H1 (cell line): ENCODE measurements around the gene GRAMD4. TPM values are rescaled to one million over a fixed set of nuclear protein-coding genes. Genes with fewer than 3 reads are reported as not detected.
A peak's percentile ranks its signal among the peaks of the same experiment; 100 is the strongest.

Experiments
- CTCF ChIA-PET: fragments of 300-600 bp; sonication (Branson Sonifier 250); formaldehyde crosslinking; loops from one replicate; lab custom pipeline; 2021; ENCODE audit not compliant: partially characterized antibody; lab: Charles Lee
- POLR2A ChIA-PET: fragments of 300-600 bp; sonication (Branson Sonifier 250); formaldehyde crosslinking; loops from one replicate; lab custom pipeline; 2021; ENCODE audit warnings: inconsistent platforms; ENCODE audit not compliant: partially characterized antibody; lab: Charles Lee
- DNase-seq, 2 experiments: peaks; one replicate each; pipeline versions ENCODE4 v3.0.0 to v3.0.0-alpha.2; 2010 to 2022; ENCODE audit warnings: low spot score in 2 of 2, low read depth in 1 of 2, mixed read lengths in 1 of 2
- FAIRE-seq: peaks from 2 replicates; lab custom pipeline; 2011; peaks lifted over from hg19 to GRCh38; lab: Jason Lieb, UNC
- H2AFZ ChIP-seq: 2 replicates; pipeline ENCODE4 v1.8.1; 2012; ENCODE audit warnings: low read length, inconsistent platforms
- H2AK5ac ChIP-seq: 2 replicates; pipeline ENCODE4 v1.6.1; 2013; ENCODE audit warnings: low read depth, low read length
- H2BK120ac ChIP-seq: replicated peaks from 2 replicates; pipeline ENCODE3; 2013; ENCODE audit warnings: low read depth, low read length, inconsistent platforms
- H2BK12ac ChIP-seq: 2 replicates; pipeline ENCODE4 v1.6.1; 2013; ENCODE audit warnings: low read depth, low read length
- H2BK15ac ChIP-seq: 2 replicates; pipeline ENCODE4 v1.6.1; 2013; ENCODE audit warnings: low read length
- H2BK20ac ChIP-seq: 2 replicates; pipeline ENCODE4 v1.6.1; 2013; ENCODE audit warnings: low read length
- H2BK5ac ChIP-seq: 2 replicates; pipeline ENCODE4 v1.6.1; 2013; ENCODE audit warnings: low read depth, low read length
- H3K14ac ChIP-seq: 2 replicates; pipeline ENCODE4 v1.6.1; 2013; ENCODE audit warnings: inconsistent platforms; ENCODE audit not compliant: insufficient read length
- H3K18ac ChIP-seq: 2 replicates; pipeline ENCODE4 v1.6.1; 2013; ENCODE audit warnings: low read length; ENCODE audit errors: extremely low read depth
- H3K23ac ChIP-seq: 2 replicates; pipeline ENCODE4 v1.6.1; 2013; ENCODE audit warnings: inconsistent platforms; ENCODE audit not compliant: insufficient read length
- H3K23me2 ChIP-seq: 2 replicates; pipeline ENCODE4 v1.6.1; 2013; ENCODE audit warnings: low read depth, low read length
- H3K27ac ChIP-seq: 2 replicates; pipeline ENCODE4 v1.6.1; 2011; ENCODE audit warnings: low read depth, low read length, inconsistent platforms
- H3K27me3 ChIP-seq, 4 experiments: replicated peaks in 1 of 4; 1 replicate in 1 of 4; 2 replicates in 3 of 4; pipeline versions ENCODE4 v1.6.1 to v1.8.1; 2011 to 2013; ENCODE audit warnings: low read length in 3 of 4, mild to moderate bottlenecking in 3 of 4, inconsistent platforms in 2 of 4, mixed read lengths in 2 of 4, moderate library complexity in 1 of 4; ENCODE audit not compliant: control insufficient read depth in 3 of 4, insufficient read depth in 3 of 4; ENCODE audit errors: extremely low read depth in 1 of 4
- H3K36me3 ChIP-seq, 4 experiments: 2 replicates each; pipeline versions ENCODE4 v1.6.1 to v1.8.1; 2011 to 2013; ENCODE audit warnings: mild to moderate bottlenecking in 4 of 4, low read length in 3 of 4, moderate library complexity in 2 of 4, control low read depth in 1 of 4, inconsistent platforms in 1 of 4; ENCODE audit not compliant: insufficient read depth in 4 of 4, control insufficient read depth in 2 of 4
- H3K4ac ChIP-seq: replicated peaks from 2 replicates; pipeline ENCODE3; 2013; ENCODE audit warnings: low read length, low read depth, mixed read lengths, inconsistent platforms; ENCODE audit not compliant: insufficient read length
- H3K4me1 ChIP-seq, 4 experiments: replicated peaks in 1 of 4; 1 replicate in 1 of 4; 2 replicates in 3 of 4; pipeline versions ENCODE4 v1.6.1 to v1.8.1; 2011 to 2013; ENCODE audit warnings: low read length in 3 of 4, inconsistent platforms in 2 of 4, mixed read lengths in 1 of 4; ENCODE audit not compliant: insufficient read depth in 4 of 4, control insufficient read depth in 3 of 4
- H3K4me2 ChIP-seq, 2 experiments: 2 replicates each; pipeline versions ENCODE4 v1.6.1 to v1.8.1; 2011 to 2013; ENCODE audit warnings: low read depth in 2 of 2, low read length in 2 of 2, control low read depth in 1 of 2, inconsistent platforms in 1 of 2, mild to moderate bottlenecking in 1 of 2; ENCODE audit not compliant: insufficient read depth in 1 of 2
- H3K4me3 ChIP-seq, 4 experiments: fragments of 200-600, 300-600 bp in 1 of 4; sonication (generic), shearing (Covaris generic), sonication (Bioruptor Twin) in 1 of 4; 2 replicates each; pipeline versions ENCODE4 v1.5.1 to v1.8.1; 2011 to 2016; ENCODE audit warnings: low read length in 4 of 4, low read depth in 3 of 4, control low read depth in 2 of 4, inconsistent platforms in 2 of 4, mild to moderate bottlenecking in 2 of 4, mixed read lengths in 1 of 4, moderate library complexity in 1 of 4; ENCODE audit not compliant: insufficient read depth in 2 of 4; ENCODE audit errors: extremely low read depth in 1 of 4
- H3K56ac ChIP-seq: replicated peaks from 2 replicates; pipeline ENCODE3; 2013; ENCODE audit warnings: low read depth, mild to moderate bottlenecking, mixed read lengths, low read length, inconsistent platforms; ENCODE audit not compliant: insufficient read length
- H3K79me1 ChIP-seq: 2 replicates; pipeline ENCODE4 v1.6.1; 2013; ENCODE audit warnings: low read depth, low read length, control low read depth
- H3K79me2 ChIP-seq, 2 experiments: 2 replicates each; pipeline versions ENCODE4 v1.6.1 to v1.8.1; 2012 to 2013; ENCODE audit warnings: low read length in 2 of 2, mild to moderate bottlenecking in 2 of 2, inconsistent platforms in 1 of 2; ENCODE audit not compliant: insufficient read depth in 2 of 2, control insufficient read depth in 1 of 2
- H3K9ac ChIP-seq, 4 experiments: replicated peaks in 1 of 4; 1 replicate in 1 of 4; 2 replicates in 3 of 4; pipeline versions ENCODE4 v1.6.1 to v1.8.1; 2011 to 2013; ENCODE audit warnings: low read depth in 3 of 4, low read length in 3 of 4, control low read depth in 2 of 4, mild to moderate bottlenecking in 2 of 4, moderate library complexity in 2 of 4, inconsistent platforms in 1 of 4; ENCODE audit errors: extremely low read depth in 1 of 4
- H3K9me3 ChIP-seq, 2 experiments: 2 replicates each; pipeline versions ENCODE4 v1.6.1 to v1.8.1; 2012 to 2013; ENCODE audit warnings: mild to moderate bottlenecking in 2 of 2, moderate library complexity in 2 of 2, control low read depth in 1 of 2, inconsistent platforms in 1 of 2, low read depth in 1 of 2, low read length in 1 of 2, mixed read lengths in 1 of 2; ENCODE audit not compliant: insufficient read depth in 2 of 2
- H4K20me1 ChIP-seq, 2 experiments: replicated peaks in 1 of 2; 2 replicates each; pipeline versions ENCODE3 to v1.8.1; 2011 to 2013; ENCODE audit warnings: inconsistent platforms in 2 of 2, low read length in 2 of 2, mild to moderate bottlenecking in 1 of 2; ENCODE audit not compliant: insufficient read depth in 2 of 2, control insufficient read depth in 1 of 2
- H4K5ac ChIP-seq: 2 replicates; pipeline ENCODE4 v1.6.1; 2013; ENCODE audit warnings: low read length, low read depth, mixed read lengths, inconsistent platforms; ENCODE audit not compliant: insufficient read length
- H4K8ac ChIP-seq: 2 replicates; pipeline ENCODE4 v1.8.0; 2013; ENCODE audit warnings: mild to moderate bottlenecking, moderate library complexity, low read length, inconsistent platforms; ENCODE audit not compliant: insufficient read depth; ENCODE audit errors: extremely low read depth
- H4K91ac ChIP-seq: replicated peaks from 2 replicates; pipeline ENCODE3; 2013; ENCODE audit warnings: low read length, mixed read lengths, inconsistent platforms; ENCODE audit not compliant: insufficient read length
- E2F6 ChIP-seq: IDR thresholded peaks from 2 replicates; pipeline ENCODE4 v1.6.1; 2012; ENCODE audit warnings: inconsistent platforms
- EGR1 ChIP-seq: IDR thresholded peaks from 2 replicates; pipeline ENCODE4 v1.6.1; 2011; ENCODE audit warnings: low read depth, low read length, borderline replicate concordance
- EP300 ChIP-seq, 2 experiments: IDR thresholded peaks; 1 replicate in 1 of 2; 2 replicates in 1 of 2; pipeline ENCODE4 v1.6.1; 2011 to 2012; ENCODE audit warnings: low read depth in 2 of 2, low read length in 2 of 2, mild to moderate bottlenecking in 2 of 2, borderline replicate concordance in 1 of 2, inconsistent platforms in 1 of 2, moderate library complexity in 1 of 2
- TAF7 ChIP-seq: optimal IDR thresholded peaks from 2 replicates; pipeline ENCODE3; 2011; ENCODE audit warnings: low read depth, mild to moderate bottlenecking, inconsistent platforms, low read length, moderate library complexity, borderline replicate concordance
- WGBS, 2 experiments: shearing (Covaris generic) in 1 of 2; methylation state at CpG; one replicate each; pipeline versions ENCODE4 v1.1.6 to v1.1.7; 2013 to 2015; ENCODE audit warnings: low lambda C conversion rate in 2 of 2, mixed read lengths in 2 of 2, inconsistent platforms in 1 of 2, low coverage in 1 of 2, missing lambda C conversion rate in 1 of 2; ENCODE audit not compliant: insufficient replicate concordance in 2 of 2, insufficient coverage in 1 of 2, insufficient read length in 1 of 2; ENCODE audit errors: extremely low coverage in 1 of 2, missing lambda C conversion rate in 1 of 2; 5-methylcytosine and 5-hydroxymethylcytosine counted together
- polyA plus RNA-seq, 7 experiments: library from polyadenylated mRNA; depleted of rRNA in 3 of 7; stranded (reverse) in 5 of 7; unstranded in 2 of 7; fragments of >200 nt in 5 of 7; fragments of 200-250 nt in 2 of 7; gene quantifications; 1 replicate in 5 of 7; 2 replicates in 1 of 7; 4 replicates in 1 of 7; pipeline versions ENCODE4 v1.2.1 to v1.2.3, GENCODE V29; 2011 to 2013; ENCODE audit warnings: missing spikeins in 2 of 7, mixed read lengths in 2 of 7
- total RNA-seq: library from RNA; stranded (reverse); fragmentation: NEBNext Ultra II Directional; extraction: Animal tissue kit (Norgen Biotek cat#: 25700); gene quantifications from 2 replicates; pipeline ENCODE4 v1.2.1, GENCODE V29; 2021

Gene GRAMD4
- total and polyA plus RNA-seq, 2 of the 8 experiments (the other 6 are each of a cell fraction or from before 2014, with no cell fraction given) = 7.9 to 25.6 TPM

- H2BK5ac ChIP-seq = no peak overlapping the region
- H2AFZ ChIP-seq = no peak overlapping the region
- no peak overlapping the region for H2AK5ac ChIP-seq
- CTCF ChIA-PET = interaction anchor here (1.0 kb wide), 1 partner anchor 107 kb away, joined by 3 read pairs; no protein-coding TSS in a partner anchor
- no peak overlapping the region for H3K18ac ChIP-seq
- H3K4me3 ChIP-seq = no peak overlapping the region
- 93% methylated on average over 16 of the region's 18 CpGs; no CpG with 5 or more reads in 1 of the 2 experiments for WGBS, 2 experiments
- H3K27ac ChIP-seq = no peak overlapping the region
- H3K79me1 ChIP-seq = peaks cover 11% of the 10 kb centered on the region; the same call in 1 of the 2 replicates
- H3K4ac ChIP-seq = peak overlapping the region; percentile 78
- H2BK120ac ChIP-seq = no peak overlapping the region
- POLR2A ChIA-PET = no interaction called here
- peaks cover 11% of the 10 kb centered on the region; the same call in 1 of the 2 replicates for H3K23me2 ChIP-seq
- H2BK15ac ChIP-seq = 0 out of 2 replicates have a peak overlapping the region, but pooled peaks have one; percentile 46
- no peak overlapping the region for H3K56ac ChIP-seq
- H2BK20ac ChIP-seq = no peak overlapping the region
- no peak overlapping the region for H3K9ac ChIP-seq
- DNase-seq = no peak
- H2BK12ac ChIP-seq = no peak overlapping the region
- no peaks in the 10 kb centered on the region for H3K9me3 ChIP-seq
- no peak overlapping the region for H3K4me2 ChIP-seq
- peaks cover 0 to 27% (median 15%) of the 10 kb centered on the region in 4 experiments; a peak in 6 of 7 replicates for H3K4me1 ChIP-seq
- no peak overlapping the region for H3K14ac ChIP-seq
- no peak overlapping the region for H4K91ac ChIP-seq
- no peak for TF ChIP-seq TAF7
- no peak for TF ChIP-seq EP300 (IDR thresholded peaks at IDR 0.05; ENCODE audit: borderline replicate concordance in 1 of 2, low read depth in 2 of 2, low read length in 2 of 2)
- 0 out of 2 replicates have a peak, but pooled peaks have one; percentile 15 for TF ChIP-seq E2F6
- no peak for TF ChIP-seq EGR1
- H3K36me3 ChIP-seq = no peaks in the 10 kb centered on the region
- no peaks in the 10 kb centered on the region for H3K79me2 ChIP-seq
- H4K8ac ChIP-seq = no peak overlapping the region; the same call in 1 of the 2 replicates
- H4K5ac ChIP-seq = no peak overlapping the region
- H4K20me1 ChIP-seq = peaks cover 0 to 7% of the 10 kb centered on the region in 2 experiments
- peaks cover 0 to 11% (median 5%) of the 10 kb centered on the region in 4 experiments; a peak in 4 of 7 replicates for H3K27me3 ChIP-seq
- no peak for FAIRE-seq
- no peak overlapping the region for H3K23ac ChIP-seq
Measured at GRCh38 chr22:46573781-46574437, 46.3 kb upstream of the GRAMD4 start.
